NCI-H187 treated with DMSO at 0.1 percent for 48 hours (cell line): ENCODE measurements around the gene UMAD1.

ENCODE experiments used
- DNase-seq: peaks from one replicate; lab custom pipeline; 2025; lab: John Stamatoyannopoulos, UW

UMAD1 gene

GRCh38 chr7:7922684-7923385, 282.3 kb downstream of the UMAD1 start:
- no peak for DNase-seq

- no peak for DNase-seq
Observed at GRCh38 chr7:7923818-7924217, 283.3 kb downstream of the UMAD1 start.

- no peak for DNase-seq
Observed at GRCh38 chr7:7924303-7924702, 283.8 kb downstream of the UMAD1 start.
